Measurements from ENCODE around the gene MYG1. TPM values are rescaled to one million over a fixed set of nuclear protein-coding genes. Genes with fewer than 3 reads are reported as not detected.

The MYG1 gene
- total and polyA plus RNA-seq, 2 donors (not counting 3 experiments of a cell fraction or from before 2014, with no cell fraction given) = 65.5 to 65.8 TPM

DNA sequence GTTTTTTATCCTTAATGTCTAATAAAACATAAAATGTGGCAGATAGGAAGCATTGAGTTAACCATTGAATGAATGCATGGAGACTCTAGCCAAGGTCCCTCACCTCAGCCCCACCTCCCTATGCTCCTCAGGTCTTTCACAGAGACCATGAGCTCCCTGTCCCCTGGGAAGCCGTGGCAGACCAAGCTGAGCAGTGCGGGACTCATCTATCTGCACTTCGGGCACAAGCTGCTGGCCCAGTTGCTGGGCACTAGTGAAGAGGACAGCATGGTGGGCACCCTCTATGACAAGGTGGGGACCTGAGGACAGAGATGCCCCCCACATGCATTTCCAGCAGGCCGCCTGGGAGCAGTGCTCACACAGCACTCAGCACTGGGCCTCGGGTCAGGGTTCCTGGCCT is 3.4 kb downstream of the MYG1 start:
- intact Hi-C loops (cut with micrococcal nuclease) (loop anchor here (1.0 kb wide), 1 partner anchor 27 kb away; no protein-coding TSS in a partner anchor), dilution Hi-C loops (cut with MboI; ENCODE audit: extremely low pct_ligation_motif_present, low sequenced_read_pairs) (no loop called here)
- H4K20me1 ChIP-seq (replicated peaks; ENCODE audit: control insufficient read depth, extremely low read depth, insufficient read depth, low read length) = no peaks in the 10 kb centered on the region
- H3K9ac ChIP-seq (replicated peaks; ENCODE audit: extremely low read depth, insufficient read depth, low read length) = no peak overlapping the region
- H3K4me2 ChIP-seq (ENCODE audit: insufficient read depth, low read length) = no peak overlapping the region
- H3K9me1 ChIP-seq (replicated peaks; ENCODE audit: control insufficient read depth, extremely low read depth, insufficient read depth, low read length) = no peaks in the 10 kb centered on the region
- peaks cover 7 to 26% of the 10 kb centered on the region in 2 experiments for H3K36me3 ChIP-seq (ENCODE audit: control insufficient read depth in 2 of 2, extremely low read depth in 1 of 2, insufficient read depth in 2 of 2, low read length in 2 of 2)
- FAIRE-seq (no peak), DNase-seq (ENCODE audit: low read depth, low spot score) (no peak)
- H3K4me1 ChIP-seq (ENCODE audit: control insufficient read depth, extremely low read depth, insufficient read depth, low read length) = peaks cover 19% of the 10 kb centered on the region
- CTCF ChIA-PET = interaction anchor here (0.6 kb wide), 1 partner anchor 18 kb away, joined by 3 read pairs; the partner anchor contains the start of gene AAAS
- BruUV-seq (replicated peaks) = no TSS peak
- no peak overlapping the region for H3K27ac ChIP-seq (ENCODE audit: insufficient read depth, low read depth, low read length)
- POLR2A ChIA-PET = no interaction called here
- no peak overlapping the region for H3K4me3 ChIP-seq (replicated peaks in 1 of 3; ENCODE audit: insufficient read depth in 1 of 3, low read depth in 1 of 3, low read length in 3 of 3)
- no peaks in the 10 kb centered on the region for H3K27me3 ChIP-seq (ENCODE audit: control insufficient read depth in 2 of 2, insufficient read depth in 2 of 2, low read length in 2 of 2)
- no peak overlapping the region for H2AFZ ChIP-seq (ENCODE audit: low read depth, low read length)
- H3K9me3 ChIP-seq (replicated peaks; ENCODE audit: control insufficient read depth, insufficient read depth, low read length) = no peaks in the 10 kb centered on the region
- TF ChIP-seq, protein P1, sequence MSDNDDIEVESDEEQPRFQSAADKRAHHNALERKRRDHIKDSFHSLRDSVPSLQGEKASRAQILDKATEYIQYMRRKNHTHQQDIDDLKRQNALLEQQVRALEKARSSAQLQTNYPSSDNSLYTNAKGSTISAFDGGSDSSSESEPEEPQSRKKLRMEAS (IDR thresholded peaks at IDR 0.05; ENCODE audit: insufficient read depth, insufficient read length) = no peak
- no peak for TF ChIP-seq JUN (IDR thresholded peaks at IDR 0.05; ENCODE audit: borderline replicate concordance, insufficient read depth, insufficient read length, low read depth)
- no peak for TF ChIP-seq POLR2A (IDR thresholded peaks at IDR 0.05; ENCODE audit: low read depth, low read length)
- no peak for TF ChIP-seq MYC (IDR thresholded peaks at IDR 0.05; ENCODE audit: low read depth, low read length)
- no peak for TF ChIP-seq FOS (IDR thresholded peaks at IDR 0.05; ENCODE audit: borderline replicate concordance, insufficient read depth, low read length)
- TF ChIP-seq POLR2AphosphoS5 (IDR thresholded peaks at IDR 0.05; ENCODE audit: insufficient read depth, low read depth, low read length) = no peak
- H3K79me2 ChIP-seq (ENCODE audit: control insufficient read depth, insufficient read depth, low read length) = peaks cover 10% of the 10 kb centered on the region

DNA sequence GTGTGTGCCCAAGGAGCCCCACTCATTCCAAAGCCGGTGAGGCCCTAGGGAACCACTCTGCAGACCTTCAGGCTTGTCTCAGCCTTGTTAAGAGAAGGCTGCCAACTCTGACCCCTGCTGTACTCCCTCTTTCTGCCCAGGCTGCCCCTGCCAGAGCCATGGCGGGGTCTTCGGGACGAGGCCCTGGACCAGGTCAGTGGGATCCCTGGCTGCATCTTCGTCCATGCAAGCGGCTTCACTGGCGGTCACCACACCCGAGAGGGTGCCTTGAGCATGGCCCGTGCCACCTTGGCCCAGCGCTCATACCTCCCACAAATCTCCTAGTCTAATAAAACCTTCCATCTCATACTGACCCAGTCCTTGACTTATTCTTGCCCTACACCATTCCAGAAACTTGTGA is 7.3 kb downstream of the MYG1 start:
- H3K36me3 ChIP-seq (ENCODE audit: control insufficient read depth in 2 of 2, extremely low read depth in 1 of 2, insufficient read depth in 2 of 2, low read length in 2 of 2) = peaks cover 9 to 40% of the 10 kb centered on the region in 2 experiments
- BruUV-seq (replicated peaks) = no TSS peak
- intact Hi-C loops (cut with micrococcal nuclease) = no loop called here

More for the DNA sequence above, 7.3 kb downstream of the MYG1 start:
- Histone ChIP-seq H3K4me1 (ENCODE audit: control insufficient read depth, extremely low read depth, insufficient read depth, low read length) (no peaks in the 10 kb centered on the region), H3K9ac (replicated peaks; ENCODE audit: extremely low read depth, insufficient read depth, low read length) (no peak overlapping the region), H4K20me1 (replicated peaks; ENCODE audit: control insufficient read depth, extremely low read depth, insufficient read depth, low read length) (no peaks in the 10 kb centered on the region), H3K27ac (ENCODE audit: insufficient read depth, low read depth, low read length) (no peak overlapping the region), H3K4me3 (replicated peaks in 1 of 3; ENCODE audit: insufficient read depth in 1 of 3, low read depth in 1 of 3, low read length in 3 of 3) (no peak overlapping the region), H3K4me2 (ENCODE audit: insufficient read depth, low read length) (no peak overlapping the region), H3K9me3 (replicated peaks; ENCODE audit: control insufficient read depth, insufficient read depth, low read length) (no peaks in the 10 kb centered on the region), H3K79me2 (ENCODE audit: control insufficient read depth, insufficient read depth, low read length) (no peaks in the 10 kb centered on the region), H3K27me3 (ENCODE audit: control insufficient read depth in 2 of 2, insufficient read depth in 2 of 2, low read length in 2 of 2) (no peaks in the 10 kb centered on the region), H3K9me1 (replicated peaks; ENCODE audit: control insufficient read depth, extremely low read depth, insufficient read depth, low read length) (no peaks in the 10 kb centered on the region), H2AFZ (ENCODE audit: low read depth, low read length) (no peak overlapping the region)
- FAIRE-seq (no peak), DNase-seq (ENCODE audit: low read depth, low spot score) (no peak)
- POLR2A ChIA-PET = no interaction called here
- no peak for TF ChIP-seq GATA2 (IDR thresholded peaks at IDR 0.05; ENCODE audit: insufficient read depth, insufficient read length, low read depth, low read length)
- CTCF ChIA-PET = no interaction called here
- dilution Hi-C loops (cut with MboI; ENCODE audit: extremely low pct_ligation_motif_present, low sequenced_read_pairs) = no loop called here

Measured in endothelial cell of umbilical vein (primary cell).